HG03378 (cell line): ENCODE data around the gene ABHD15.
"Not testable (repeated sequence)": the region's sequence is repeated elsewhere in the genome, so short reads cannot be mapped to it uniquely, and the experiment has no call there.

Experiments
- ATAC-seq: cut with Tn5 transposase; IDR thresholded peaks from one replicate; pipeline ENCODE4 v1.9.1; 2021; ENCODE audit warnings: mild to moderate bottlenecking, moderate library complexity; ENCODE audit not compliant: unreplicated experiment

The ABHD15 gene

DNA sequence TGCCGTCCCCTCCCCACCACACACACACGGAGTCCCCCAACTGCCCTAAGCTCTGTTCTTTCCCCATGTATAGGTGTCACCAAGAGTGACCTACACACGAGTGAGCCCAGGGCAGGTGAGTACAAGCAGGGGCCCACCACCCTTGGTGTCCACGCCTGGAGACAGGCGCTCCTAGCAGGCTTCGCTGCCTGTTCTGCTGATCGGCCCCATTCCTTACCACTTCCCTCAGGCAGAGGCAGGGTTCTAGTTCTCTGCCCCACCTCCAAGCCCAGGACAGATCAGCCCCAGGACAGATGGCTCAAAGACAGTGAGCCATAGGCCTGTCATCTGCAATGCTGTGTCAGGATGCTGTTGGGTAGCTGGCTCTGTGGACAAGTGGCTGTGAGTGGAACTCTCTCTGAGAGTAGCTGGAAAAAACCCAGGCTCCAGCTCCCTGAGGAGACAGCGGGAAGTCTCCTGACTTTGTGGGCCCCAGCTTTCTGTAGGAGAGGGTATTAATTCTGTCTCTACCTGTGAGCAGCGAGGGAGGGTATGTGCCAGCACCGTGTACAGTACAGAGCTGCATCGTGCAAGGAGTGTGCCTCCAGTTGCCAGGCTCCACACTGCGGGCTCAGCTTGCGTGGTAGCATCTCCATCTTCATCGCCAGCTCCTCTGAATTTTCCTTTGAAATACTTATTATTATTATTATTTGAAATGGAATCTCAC is 2.6 kb upstream of the ABHD15 start:
- ATAC-seq, result no peak

DNA sequence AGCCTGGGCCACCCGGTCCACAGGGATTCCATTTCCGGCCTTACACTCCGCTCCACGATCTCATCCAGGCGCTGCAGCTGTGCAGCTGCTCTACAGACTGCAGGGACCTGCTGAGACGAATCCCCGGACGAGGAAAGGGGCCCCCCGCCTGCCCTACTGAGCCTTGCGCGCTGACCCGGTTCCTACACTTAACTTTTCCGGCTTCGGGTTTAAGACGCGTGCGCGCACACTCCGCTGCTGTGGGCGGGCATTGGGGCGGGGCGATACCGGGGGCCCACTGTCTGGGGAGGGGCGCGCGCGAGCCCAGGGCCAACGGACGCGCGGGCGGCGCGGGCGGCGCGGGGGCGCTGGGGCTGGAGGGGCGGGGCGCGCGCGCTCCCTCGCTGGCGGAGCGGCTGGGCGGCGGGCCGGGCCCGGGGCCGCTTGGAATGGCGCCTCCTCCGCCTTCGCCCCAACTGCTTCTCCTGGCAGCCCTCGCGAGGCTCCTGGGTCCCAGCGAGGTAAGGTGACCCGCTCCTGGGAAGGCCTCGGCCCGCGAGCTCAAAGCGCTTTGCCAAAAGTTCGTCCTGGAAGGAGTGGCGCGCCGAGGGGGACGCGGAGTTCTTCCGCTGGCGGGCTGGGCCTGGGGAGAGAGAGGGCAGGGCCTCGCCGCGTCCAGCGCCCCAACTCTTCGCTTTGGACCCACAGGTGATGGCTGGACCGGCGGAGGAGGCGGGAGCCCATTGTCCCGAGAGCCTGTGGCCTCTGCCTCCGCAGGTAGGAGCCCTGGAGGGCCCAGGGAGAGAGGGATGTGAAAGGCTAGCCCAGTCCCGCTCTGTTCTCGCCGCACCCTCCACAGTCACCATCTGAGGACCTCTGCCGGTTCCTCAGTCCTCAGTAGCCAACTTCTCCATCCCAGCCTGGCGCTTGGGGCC is 1.8 kb upstream of the ABHD15 start, which contains the start of gene TP53I13:
Gene TP53I13 (plus strand): TSS at position 371 of the 914 bp plus-strand sequence. CDS start 58 bp downstream, at position 429.
- peak; percentile 22 for ATAC-seq

DNA sequence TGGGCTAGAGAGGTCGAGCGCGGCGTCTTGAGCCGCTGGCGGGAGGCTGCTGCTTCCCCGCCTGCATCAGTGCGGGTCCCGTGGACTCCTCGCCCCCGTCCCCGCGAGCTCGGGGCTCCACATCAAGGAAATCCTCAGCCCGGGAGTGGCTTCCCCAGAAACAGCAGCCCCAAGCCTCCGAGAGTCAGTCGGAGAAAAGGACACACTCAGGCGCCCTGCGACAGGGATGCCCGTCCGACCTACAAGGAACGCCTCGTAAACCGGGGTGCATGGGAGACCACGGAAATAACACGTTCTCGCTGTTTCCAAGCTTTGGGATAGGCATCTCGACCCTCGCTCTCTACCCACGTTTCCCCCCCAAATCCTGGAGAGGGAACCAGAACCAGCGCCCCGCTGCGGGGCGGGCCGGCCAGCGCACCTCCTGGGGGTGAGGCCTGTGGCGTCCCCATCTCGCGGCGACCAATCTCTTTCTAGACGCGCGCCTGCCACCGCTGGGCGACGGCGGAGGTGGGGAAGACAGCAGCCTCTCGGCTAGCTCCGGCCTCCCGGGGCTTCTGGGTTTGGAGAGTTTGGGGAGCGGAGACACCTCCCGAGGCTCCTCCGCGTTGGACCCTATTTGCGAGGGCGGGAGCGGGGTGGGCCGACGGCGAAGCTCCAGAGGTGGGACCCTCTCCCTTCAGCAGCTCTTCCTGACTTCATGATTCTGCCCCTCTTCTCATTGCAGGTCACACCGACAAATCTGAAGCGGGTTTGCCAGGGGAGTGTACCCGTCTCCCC is 905 bp upstream of the ABHD15 start:
- peak; percentile 33 for ATAC-seq

DNA sequence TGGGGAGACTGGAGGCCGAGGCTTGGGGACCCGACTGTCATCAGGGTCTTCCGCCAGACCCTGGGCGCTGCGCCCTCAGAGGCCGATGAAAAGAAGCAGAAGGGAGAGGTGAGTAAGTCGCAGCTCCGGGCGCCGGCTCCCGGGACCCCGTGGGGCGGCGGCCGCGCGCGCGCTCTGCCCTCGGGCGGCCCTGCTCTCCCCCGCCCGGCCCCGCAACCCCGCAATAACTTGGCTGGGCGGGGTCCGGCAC is 392 bp upstream of the ABHD15 start:
- no peak for ATAC-seq

DNA sequence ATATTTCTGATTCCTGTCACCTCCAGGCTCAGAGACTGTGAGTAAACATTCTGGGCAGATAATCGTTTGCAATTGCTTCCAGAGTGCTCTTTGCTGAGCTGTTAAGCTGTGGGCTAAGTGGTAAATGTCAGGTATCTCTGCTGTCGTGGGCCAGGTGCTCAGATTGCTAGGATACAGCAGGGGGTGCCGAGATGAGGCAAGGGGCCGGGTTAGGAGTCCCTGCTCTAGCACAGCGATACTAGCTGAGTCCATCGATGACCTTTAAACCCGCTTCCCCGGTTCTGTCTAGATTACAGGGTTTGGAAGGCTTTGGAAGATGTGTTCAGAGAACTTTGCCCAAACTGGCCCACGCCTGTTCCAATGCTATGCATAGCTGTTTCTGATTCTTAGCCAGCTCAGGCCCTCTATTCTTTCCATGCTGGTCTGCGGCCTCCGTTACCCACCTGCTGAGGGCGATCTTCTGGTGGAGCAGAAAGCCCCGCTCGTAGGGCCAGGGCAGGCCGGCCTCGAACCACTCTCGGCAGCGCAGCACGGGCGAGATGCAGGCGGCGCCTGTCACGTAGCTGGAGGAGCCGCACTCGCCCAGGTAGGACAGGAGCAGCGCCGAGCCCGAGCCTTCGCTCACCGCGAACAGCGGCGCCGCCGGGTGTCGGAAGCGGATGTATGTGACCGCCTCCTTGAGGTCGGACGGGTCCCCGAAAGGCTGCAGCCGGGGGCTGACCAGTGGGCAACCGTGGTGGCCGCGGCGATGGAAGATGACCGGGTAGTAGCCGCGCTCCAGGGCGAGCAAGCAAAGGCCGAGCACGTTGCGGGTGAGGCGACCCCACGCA is 979 bp downstream of the ABHD15 start:
- no peak for ATAC-seq

DNA sequence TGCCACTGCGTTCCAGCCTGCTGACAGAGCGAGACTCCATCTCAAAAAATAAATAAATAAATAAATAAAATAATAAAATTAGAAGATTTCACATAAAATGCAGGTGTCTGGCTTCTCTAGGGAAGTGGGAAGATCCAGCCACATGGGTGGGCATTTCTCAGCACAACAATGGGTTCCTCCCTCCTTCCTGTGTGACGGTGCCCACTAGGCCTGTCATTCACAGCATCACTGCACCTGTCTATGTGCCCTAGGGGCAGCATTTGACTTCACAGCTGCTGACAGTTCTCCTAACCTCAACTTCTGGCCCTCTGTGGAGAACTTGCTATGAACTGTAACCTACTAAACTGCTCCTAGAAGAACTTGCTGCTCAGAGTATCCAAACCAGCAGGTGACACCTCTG is 3.0 kb downstream of the ABHD15 start:
- ATAC-seq, result no peak

DNA sequence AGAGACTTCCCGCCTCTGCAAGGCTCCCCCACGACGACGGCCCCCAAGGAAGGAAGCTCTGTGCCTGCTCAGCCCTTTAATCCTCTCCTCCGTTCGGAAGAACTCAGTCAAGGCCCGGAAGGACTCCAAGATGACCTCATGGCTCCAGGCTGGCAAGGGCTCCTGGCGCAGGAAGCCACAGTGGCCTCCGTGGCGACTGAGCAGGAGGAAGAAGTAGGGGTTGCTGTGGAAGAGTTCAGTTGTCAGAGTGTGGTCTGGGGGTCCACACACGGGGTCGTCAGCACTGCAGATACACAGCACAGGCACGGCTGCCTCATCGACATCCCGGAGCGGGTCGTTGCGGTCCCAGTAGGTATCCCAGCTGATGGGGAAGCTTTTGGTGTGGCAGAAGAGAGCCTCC is 4.2 kb downstream of the ABHD15 start:
- no peak for ATAC-seq

DNA sequence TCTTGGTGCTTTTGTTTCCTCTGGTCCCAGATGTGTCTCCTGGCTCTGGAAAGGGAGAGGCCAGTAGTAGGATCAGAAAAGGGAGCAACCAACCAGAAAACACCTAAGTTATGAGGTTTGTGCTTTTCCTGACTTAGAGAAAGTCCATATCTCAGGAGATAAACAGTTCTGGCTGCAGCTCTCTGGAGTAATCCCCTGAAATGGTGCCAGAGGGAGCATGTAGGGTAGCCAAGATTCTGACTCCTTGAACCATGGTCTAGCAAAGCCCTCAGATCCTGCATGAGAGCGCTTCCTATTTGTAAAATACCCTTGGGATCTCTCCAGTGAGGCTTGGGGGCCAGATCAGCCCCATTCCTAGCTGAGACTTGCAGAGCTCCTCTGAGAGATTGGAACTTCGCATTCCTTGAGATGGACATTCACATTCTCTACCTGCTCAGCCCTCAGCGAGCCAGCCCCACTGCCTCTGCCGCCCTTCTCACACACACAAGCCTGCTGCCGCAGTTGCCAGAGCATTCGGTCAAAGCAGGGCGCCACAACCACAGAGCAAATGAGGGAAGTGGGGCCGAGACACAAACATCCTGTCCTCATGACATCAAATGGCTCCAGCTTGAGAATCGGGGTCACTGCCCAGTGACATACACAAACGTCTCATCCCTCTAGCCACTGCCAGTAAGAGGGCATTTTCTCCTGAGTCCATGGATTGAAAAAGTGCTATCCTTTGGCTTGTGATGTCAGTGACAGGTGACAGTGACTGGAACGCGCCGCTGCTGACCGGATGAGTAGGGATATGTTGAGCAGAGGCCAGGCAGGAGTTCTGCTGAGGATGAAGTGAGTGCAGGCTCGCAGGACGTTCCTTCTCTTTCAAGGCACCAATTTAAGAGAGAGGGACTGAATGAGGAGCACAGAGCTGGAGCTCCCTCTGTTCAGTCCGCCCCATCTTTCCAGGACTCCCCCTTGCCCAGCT is 5.0 kb downstream of the ABHD15 start:
- ATAC-seq, result no peak

DNA sequence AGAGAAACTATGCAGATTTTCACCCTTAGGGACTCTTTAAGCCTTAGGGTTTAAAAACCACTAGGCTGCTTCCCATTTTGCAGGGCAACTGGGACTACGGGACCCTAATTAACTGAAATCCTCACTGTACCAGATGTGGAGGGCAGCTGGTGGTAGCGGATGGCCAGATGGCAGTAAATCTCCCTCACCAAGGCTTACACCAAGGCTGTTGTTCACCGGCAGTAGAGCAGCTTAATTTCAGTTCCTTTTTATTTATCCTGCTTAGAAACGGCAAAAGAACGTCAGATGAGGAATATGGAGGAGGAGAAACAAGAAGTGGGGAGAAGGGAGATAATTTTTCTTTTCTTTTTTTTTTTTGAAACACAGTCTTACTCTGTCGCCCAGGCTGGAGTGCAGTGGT is 6.5 kb downstream of the ABHD15 start:
- no peak for ATAC-seq

DNA sequence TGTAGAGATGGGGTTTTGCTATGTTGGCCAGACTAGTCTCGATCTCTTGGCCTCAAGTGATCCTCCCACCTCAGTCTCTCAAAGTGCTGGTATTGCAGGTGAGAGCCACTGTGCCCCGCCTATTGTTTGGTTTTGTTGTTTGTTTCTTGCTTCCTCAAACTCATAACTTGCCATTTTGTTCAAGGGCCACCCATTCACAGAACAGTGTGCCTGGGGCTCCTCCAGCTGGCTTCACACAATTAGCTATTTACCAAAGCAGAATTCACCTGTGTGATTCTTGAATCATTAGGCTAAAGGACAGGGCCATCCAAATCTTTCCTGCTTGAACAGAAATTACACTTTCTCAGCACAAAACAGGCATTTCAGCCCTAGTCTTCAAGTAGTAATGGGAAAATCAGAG is 7.2 kb downstream of the ABHD15 start:
- no peak for ATAC-seq

DNA sequence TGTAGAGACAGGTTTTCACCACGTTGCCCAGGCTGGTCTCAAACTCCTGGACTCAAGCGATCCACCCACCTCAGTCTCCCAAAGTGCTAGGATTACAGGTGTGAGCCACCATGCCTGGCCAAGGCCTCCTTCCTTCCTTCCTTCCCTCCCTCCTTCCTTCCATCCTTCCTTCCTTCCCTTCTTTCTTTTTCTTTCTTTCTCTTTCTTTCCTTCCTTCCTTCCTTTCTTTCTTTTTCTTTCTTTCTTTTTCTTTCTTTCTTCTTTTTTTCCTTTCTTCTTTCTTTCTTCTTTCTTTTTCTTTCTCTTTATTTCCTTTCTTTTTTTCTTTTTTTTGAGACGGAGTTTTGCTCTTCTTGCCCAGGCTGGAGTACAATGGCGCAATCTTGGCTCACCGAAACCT is 8.7 kb downstream of the ABHD15 start:
- ATAC-seq, result not testable (repeated sequence)

DNA sequence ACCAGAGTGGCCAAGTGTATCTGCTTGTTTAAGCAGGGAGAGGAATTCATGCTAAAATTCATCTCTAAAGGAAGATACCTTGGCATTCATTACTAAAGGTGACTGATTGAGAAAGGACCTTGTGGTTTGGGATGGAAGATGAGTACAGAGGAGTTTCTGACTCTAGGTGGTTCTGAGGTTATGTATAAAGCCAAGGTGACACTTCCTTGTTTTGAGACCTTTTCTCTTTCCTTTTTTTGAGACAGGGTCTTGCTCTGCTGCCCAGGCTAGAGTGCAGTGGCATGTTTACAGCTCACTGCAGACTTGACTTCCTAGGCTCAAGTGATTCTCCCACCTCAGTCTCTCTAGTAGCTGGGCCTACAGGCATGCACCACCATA is 9.1 kb downstream of the ABHD15 start:
- ATAC-seq, result no peak

DNA sequence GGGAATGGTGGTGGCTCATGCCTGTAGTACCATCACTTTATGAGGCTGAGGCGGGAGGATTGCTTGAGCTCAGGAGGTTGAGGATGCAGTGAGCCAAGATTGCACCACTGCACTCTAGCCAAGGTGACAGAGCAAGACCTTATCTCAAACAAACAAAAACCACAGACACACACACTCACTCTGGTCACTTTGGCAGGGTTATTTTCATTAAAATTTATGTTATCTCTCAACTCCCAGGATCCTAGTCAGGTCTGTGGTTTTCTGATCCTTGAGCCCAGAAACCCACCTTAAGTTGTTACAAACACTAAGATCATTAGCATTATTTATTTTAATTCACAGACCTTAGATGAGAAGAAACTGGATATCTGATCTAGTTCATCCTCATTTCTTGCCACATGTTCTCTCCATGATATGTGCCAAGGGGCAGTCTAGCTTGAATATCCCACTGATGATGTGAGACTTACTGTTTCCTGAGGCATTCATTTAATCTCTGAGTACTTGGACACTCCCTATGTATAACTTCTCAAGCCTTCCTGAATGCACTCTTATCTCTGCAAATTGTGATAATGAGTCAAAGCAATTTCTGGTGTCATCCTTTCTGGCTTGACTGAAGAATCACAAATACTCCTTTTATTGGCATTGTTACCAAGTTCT is 9.6 kb downstream of the ABHD15 start:
- no peak for ATAC-seq

DNA sequence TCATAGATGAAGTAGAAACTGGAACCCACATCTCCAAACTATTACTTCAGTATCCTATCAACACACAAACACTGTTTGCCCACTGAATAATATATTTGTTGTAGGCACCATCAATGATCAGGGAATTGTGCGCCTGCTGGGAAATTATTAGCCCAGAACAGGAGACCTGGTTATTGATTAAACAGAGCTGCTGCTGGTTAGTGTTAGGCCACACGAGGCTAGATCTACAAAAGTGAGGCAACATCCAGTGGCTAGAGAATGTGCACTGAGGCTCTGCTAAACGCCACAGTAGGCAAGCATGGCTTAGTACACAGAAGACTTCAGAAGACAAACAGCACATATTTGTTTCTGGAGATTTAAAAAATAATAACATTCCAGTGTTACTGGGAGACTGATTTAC is 11.0 kb downstream of the ABHD15 start:
- no peak for ATAC-seq

DNA sequence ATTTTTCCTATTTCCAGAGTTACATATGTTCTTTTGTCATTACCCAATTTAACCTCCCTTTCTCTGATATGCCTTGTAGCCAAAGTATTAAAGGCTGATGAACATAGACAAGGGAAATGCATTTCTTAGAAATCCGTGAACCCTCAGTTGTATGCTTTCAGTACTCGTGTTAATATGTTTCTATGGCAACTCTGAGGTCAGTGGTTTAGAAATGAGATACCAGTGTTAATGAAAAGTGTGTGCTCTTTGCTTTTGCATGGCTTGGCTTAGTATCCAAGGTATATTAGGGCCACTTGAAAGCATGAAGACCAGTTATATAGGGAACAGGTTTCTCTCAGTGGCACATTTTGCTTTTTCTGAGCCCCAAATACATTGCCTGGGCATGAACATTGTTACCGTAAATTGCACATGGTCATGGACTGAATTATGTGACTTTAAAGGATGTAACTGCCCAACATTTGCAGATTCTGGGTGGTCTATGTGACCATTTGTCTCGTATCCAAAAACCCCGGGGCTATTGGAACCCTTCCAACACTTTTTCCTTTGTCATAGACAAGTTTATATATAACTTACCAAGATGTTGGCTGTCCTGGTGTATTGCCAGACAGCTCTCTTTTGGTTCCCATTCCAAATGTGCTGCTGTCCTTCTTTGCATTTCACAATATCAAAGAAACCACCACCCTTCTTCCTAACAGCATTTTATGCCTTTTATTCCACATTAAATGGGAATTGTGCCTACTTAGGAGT is 17.5 kb downstream of the ABHD15 start:
- no peak for ATAC-seq

DNA sequence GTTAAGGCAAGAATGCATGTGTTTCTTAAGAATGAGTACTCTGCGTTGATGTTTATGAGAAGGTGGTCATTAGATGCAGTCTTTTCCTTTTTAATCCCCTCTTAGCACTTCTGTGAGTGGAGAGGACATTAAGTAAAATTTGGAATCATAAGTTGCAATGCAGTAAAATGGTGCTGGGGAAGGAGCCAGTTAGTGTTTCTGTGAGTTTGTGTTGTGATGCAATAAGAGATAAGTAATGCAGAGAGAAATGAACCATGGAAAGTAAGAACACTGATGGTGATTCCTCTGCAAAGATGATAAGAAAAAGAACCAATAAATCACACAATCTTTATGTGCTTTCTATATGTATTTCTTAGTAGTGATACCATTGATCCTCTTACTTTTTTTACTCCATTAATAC is 20.0 kb downstream of the ABHD15 start:
- ATAC-seq, result no peak

DNA sequence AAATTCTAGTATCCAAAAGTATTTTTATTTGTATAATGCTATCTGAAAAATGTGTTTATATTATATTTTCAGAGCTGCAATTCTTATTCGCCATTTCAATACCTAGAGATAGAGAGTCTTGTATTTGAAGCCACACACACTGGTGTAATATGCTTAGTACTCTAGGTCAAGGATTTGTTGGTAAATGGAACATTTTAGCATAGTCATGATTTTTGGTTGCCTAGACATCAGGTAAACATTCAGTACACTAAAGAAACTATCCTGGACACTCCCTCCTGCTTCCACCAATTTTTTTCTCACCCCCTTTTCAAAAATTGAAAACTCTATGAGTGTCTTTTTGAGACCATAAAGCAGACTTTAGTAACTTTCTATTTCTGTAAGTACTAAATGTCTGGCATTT is 20.8 kb downstream of the ABHD15 start:
- no peak for ATAC-seq

DNA sequence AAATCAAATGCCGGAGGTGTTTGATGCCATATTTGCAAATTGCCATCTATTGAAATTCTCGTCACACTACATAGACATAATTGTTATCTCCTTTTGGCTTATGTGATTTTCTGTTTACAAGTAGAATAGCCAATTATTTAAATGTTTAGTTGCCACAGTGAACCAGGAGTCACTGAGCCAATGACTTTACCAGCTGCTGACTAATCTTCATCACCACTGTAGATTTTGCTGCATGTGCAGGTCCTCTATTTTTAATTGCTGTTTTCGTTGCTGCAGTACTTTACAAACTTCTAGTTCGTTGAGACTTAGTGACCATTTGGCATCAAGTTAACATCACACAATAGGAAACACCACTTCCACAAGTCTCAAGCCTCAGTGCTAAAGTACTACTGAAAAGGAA is 22.8 kb downstream of the ABHD15 start:
- ATAC-seq, result no peak

DNA sequence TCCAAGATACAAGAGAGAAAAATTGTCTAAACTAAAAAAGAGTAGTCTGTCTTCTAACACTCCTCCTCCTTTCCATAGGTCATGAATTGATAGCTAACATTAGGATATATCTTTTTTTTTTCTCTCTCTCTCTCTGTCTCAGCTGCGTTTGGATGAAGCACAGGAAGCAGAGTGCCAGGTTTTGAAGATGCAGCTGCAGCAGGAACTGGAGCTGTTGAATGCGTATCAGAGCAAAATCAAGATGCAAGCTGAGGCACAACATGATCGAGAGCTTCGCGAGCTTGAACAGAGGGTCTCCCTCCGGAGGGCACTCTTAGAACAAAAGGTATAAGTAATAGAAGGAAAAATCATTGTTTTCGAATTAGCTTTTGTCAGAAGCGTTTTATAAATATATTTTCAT is 32.9 kb downstream of the ABHD15 start:
- ATAC-seq, result no peak
